ENCODE measurements around the gene PRORP.
A peak's percentile ranks its signal among the peaks of the same experiment; 100 is the strongest.
"Not testable (repeated sequence)": the region's sequence is repeated elsewhere in the genome, so short reads cannot be mapped to it uniquely, and the experiment has no call there.

PRORP gene

GRCh38 chr14:35140718-35141581 is 18.6 kb downstream of the PRORP start:
- no peak for DNase-seq

- no peak for DNase-seq
Measured at GRCh38 chr14:35144029-35144428, 21.7 kb downstream of the PRORP start.

DNA sequence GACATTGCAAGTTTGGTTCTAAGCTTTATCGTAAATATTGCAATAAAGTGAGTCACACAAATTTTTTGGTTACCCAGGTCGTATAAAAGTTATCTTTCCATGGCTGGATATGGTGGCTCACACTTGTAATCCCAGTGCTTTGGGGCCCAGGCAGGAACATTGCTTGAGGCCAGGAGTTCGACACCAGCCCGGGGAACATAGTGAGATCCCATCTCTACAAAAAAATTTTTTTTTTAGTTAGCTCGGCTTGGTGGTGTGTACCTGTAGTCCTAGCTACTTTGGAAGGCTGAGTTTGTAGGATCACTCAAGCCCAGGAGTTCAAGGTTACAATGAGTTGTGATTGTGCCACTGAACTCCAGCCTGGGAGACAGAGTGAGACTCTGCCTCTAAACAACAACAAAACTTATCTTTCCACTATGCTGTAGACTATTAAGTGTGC is 24.4 kb downstream of the PRORP start:
- no peak for DNase-seq

- no peak for DNase-seq
Measured at GRCh38 chr14:35147186-35147585, 24.8 kb downstream of the PRORP start.

DNA sequence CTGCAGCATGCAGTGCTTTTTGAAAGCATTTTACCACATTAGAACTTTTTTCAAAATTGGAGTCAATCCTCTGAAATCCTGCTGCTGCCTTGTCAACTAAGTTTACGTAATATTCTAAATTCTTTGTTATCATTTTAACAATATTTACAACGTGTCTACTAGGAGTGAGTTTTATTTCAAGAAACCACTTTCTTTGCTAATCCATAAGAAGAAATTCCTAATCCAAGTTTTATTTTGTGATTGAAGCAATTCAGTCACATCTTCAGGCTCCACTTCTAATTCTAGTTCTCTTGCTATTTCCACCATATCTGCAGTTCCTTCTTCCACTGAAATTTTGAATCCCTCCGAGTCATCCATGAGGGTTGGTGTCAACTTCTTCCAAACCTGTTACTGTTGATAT is 25.4 kb downstream of the PRORP start:
- no peak for DNase-seq

- no peak for DNase-seq
Measured at GRCh38 chr14:35149239-35149638, 26.9 kb downstream of the PRORP start.

- not testable (repeated sequence) for DNase-seq
Measured at GRCh38 chr14:35152531-35152930, 30.2 kb downstream of the PRORP start.

- DNase-seq: no peak
Measured at GRCh38 chr14:35154016-35154415, 31.7 kb downstream of the PRORP start.

- peak in 1 of 2 donors; percentile 31 for DNase-seq
Measured at GRCh38 chr14:35155962-35156361, 33.6 kb downstream of the PRORP start.

- DNase-seq: no peak
Measured at GRCh38 chr14:35158491-35158890, 36.1 kb downstream of the PRORP start.

- DNase-seq: no peak
Measured at GRCh38 chr14:35158951-35159653, 36.8 kb downstream of the PRORP start.

DNA sequence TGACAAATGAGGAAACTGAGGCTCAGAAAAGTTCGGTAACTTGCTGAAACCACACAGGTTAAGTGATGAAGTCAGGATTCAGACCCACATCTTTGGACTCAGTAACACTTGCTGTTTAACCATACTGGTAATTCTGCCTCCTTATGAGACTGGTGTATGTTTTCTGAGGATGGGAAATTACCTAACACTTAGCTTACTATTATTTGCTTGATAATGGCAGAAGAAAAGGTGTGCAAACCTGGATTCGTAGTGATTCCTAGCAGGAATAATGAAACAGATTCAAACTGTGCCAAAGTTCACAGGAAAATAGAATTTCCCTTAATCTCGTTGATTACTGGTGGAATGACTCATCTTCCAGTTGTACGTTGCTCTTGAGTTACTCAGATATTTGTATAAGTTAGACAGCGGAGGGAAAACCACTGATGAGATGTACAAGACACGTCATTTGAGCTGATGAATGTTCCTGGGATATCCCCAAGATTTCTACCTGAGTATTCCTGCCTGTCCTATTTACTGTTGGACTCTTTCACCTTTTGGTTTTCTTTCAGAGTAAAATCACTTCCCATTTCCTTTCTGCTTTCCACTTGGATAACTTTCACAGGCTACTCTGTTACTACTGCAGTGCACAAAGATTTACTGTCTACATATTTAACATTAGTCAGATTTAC is 37.5 kb downstream of the PRORP start:
- no peak for DNase-seq

GRCh38 chr14:35161231-35161630 is 38.9 kb downstream of the PRORP start:
- DNase-seq: peak in 1 of 2 donors; percentile 49

DNA sequence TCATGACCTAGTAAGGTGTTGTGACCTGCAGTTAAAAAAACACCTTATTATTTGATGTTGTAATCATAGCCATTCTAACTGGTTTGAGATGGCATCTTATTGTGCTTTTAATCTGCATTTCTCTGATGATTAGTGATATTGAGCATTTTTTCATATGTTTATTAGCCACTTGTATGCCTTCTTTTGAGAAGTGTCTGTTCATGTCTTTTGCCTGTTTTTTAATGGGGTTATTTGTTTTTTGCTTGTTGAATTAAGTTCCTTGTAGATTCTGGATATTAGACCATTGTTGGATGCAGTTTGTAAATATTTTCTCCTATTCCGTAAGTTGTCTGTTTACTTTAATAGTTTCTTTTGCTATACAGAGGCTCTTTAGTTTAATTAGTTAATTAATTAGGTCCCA is 41.0 kb downstream of the PRORP start:
- DNase-seq: no peak

DNA sequence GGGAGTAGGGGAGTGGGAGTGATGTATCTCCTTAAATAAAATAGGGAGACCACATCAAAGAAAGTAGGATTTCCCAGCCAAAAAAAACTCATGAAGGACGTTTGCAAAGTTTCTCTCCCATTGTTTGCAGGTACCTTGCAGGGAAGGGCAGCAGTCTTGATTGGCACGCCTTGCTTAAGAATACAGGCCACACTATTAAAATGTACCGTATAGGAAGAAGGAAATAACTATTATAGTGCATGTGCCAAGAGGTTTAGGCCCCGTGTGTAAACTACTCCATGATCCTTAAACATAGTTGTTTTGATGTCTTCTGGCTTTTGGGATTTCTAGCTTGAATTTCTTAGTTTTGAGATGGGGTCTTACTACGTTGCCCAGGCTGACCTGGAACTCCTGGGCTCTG is 42.5 kb downstream of the PRORP start:
- DNase-seq: no peak

- no peak for DNase-seq
Measured at GRCh38 chr14:35167496-35167895, 45.1 kb downstream of the PRORP start.
